GM18505 (cell line): ENCODE data around the gene TMEM63A.
"Not testable (repeated sequence)": the region's sequence is repeated elsewhere in the genome, so short reads cannot be mapped to it uniquely, and the experiment has no call there.

Experiments
- ATAC-seq: cut with Tn5 transposase; IDR thresholded peaks from one replicate; pipeline ENCODE4 v1.9.1; 2021; ENCODE audit not compliant: unreplicated experiment
- POLR2A ChIP-seq: IDR thresholded peaks from 4 replicates; pipeline ENCODE4 v1.6.1; 2011; ENCODE audit warnings: borderline replicate concordance; ENCODE audit not compliant: insufficient read depth, insufficient read length; ENCODE audit errors: extremely low read depth

TMEM63A gene

DNA sequence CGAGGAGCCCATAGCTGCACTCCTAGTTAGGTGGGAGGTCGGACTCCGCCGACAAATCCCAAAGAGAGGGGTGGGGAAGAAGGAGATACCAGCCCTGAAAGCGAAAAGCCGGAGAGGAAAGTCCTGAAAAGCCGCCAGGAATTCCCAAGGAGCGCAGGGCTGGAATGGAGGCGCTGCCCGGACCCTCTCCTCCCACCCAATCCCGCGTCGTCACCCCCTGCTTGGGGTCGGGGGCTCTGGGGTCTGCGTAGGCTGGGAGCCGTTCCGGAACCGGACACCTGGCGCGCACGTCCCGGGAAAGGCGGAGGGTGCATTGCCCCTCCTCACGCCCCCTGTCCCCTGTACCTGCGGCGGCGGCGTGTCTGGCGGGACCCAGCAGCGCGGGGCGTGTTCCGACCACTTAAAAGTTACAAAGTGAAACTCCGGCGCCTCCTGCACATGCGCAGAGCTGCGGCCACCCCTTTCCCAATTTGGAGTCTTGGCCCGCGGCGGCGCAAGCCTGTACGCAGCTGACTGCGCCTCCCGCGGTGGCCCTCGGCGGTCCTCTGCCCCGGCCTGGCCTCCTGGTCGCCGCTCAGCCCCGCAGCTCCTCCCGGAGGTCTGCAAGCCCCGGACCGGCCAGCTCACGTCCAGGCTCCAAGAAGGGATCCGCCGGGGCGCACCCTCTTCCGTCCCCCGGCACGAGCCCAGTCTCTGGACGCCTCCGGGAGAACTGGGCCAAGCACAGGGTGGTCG lies at the start of gene TMEM63A:
Gene TMEM63A, minus strand, starts transcription at position 422 of the 735 bp plus-strand sequence. CDS start 4,800 bp downstream, outside the sequence.
- peak; percentile 68 for ATAC-seq
- TF ChIP-seq POLR2A: peak; percentile 70

DNA sequence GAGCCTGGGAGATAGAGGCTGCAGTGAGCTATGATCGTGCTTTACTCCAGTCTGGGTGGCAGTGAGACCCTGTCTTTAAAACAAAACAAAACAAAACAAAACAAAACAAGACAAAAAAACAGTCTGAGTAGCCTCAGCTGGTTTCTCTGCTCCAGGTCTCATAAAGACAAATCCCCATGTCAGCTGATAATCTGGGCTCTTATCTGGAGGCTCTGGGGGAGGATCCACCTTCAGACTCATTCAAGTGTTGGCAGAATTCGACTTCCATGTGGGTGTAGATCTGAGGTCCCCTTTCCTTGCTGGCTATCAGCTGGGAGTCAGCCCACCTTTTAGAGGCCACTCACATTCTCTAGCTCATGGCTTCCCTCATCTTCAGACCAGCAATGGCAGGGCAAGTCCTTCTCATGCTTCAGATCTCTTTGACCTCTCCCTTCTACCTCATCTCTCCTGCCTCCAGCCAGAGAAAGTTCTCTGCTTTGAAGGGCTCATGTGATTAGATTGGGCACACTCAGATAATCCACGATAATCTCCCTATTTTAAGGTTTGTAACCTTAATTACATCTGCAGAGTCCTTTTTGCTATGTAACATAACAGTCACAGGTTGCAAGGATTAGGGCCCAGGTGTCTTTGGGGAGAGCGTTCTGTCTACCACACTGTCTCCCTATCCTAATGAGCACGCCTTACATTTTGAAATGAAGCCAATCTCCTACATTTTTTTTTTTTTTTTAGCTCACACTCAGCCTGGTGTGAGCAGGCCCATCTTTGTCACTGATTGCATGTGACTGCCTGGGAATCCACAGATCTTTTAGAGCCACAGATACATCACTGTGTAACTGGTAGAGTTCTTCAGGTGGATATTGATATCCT lies 49.3 kb upstream of the TMEM63A start:
- no peak for ATAC-seq
- TF ChIP-seq POLR2A: no peak

- no peak for ATAC-seq
- TF ChIP-seq POLR2A: no peak
Observed at GRCh38 chr1:225930566-225930965, 48.4 kb upstream of the TMEM63A start.

GRCh38 chr1:225929462-225929861 lies 47.3 kb upstream of the TMEM63A start:
- ATAC-seq: not testable (repeated sequence)

- no peak for ATAC-seq
- TF ChIP-seq POLR2A: no peak
Observed at GRCh38 chr1:225928186-225929175, 46.3 kb upstream of the TMEM63A start.

DNA sequence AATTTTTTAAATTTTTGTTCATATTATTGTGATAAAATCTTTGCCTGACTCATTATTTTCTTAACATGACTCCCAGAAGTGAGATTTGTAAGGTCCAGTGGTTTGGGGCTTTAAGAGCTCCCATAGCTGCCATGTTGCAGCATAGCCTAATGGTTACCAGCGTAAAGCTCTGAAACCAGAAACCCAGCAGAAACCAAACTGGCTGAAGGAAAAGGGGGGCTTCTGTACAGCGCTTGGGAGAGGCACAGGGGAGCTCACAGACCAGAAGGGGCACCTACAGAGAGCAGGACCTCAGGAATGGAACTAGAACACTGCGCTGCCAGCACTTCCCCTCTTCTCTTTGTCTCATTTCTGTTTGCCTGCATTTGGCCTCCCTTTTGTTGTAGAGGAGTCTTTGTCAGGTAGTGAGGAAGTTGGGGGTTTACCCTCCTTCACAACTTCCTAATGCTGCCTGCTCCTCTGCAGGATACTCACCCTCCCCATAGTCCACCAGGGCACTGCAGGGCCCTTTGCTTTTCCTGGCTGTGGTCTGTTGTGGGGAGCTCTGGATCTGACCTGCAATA lies 44.5 kb upstream of the TMEM63A start:
- ATAC-seq: no peak
- TF ChIP-seq POLR2A: no peak

- peak; percentile 97 for ATAC-seq
- TF ChIP-seq POLR2A: peak; percentile 93
Observed at GRCh38 chr1:225923692-225924555, 41.7 kb upstream of the TMEM63A start, which contains the start of gene PYCR2. Gene PYCR2 (minus strand): TSS chr1:225924250. CDS start chr1:225924110, 140 bp downstream.

GRCh38 chr1:225923381-225923691 lies 41.2 kb upstream of the TMEM63A start:
- no peak for ATAC-seq
- no peak for TF ChIP-seq POLR2A

GRCh38 chr1:225921734-225922709 lies 39.8 kb upstream of the TMEM63A start:
- TF ChIP-seq POLR2A: no peak
- no peak for ATAC-seq

DNA sequence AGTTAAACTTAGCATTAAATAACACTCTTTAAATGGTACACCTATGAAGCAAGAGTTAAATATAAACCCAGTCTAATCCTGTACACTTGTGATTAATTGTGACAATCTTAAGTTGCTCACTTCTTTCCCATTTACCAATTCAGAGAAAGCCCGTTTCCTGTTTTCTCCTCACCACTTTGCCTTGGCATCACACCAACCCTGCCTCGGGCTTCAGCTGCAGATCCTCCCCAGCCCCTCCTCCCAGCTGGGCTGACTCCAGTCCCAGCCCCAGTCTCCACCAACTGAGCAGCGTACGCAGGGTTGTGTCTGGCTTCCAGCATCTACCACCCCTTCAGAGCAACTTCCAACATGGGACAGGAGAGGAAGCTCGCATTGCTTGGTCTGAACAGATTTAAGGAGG lies 37.7 kb upstream of the TMEM63A start:
- ATAC-seq: no peak
- no peak for TF ChIP-seq POLR2A

DNA sequence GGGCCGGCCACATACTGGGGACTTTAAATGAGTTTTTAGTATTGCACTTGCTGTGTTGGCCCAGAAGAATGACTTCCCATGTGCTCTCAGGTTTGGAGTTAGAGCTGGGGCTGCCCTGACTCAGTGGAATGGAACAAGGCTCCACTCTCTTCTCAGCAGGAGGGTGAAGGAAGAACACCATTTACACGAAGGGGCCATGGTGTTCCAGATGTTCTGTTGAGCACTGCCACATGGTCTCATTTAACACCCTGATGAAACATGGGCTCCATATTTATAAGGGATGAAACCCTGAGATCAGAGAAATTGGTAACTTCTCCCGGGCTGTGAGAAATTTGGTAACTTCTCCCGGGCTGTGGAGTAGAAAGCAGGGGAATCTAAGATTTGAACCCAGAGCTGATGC lies 36.1 kb upstream of the TMEM63A start:
- TF ChIP-seq POLR2A: no peak
- ATAC-seq: no peak
